Measurements from ENCODE around the gene GPA33.
A peak's percentile ranks its signal among the peaks of the same experiment; 100 is the strongest.
"Not testable (repeated sequence)": the region's sequence is repeated elsewhere in the genome, so short reads cannot be mapped to it uniquely, and the experiment has no call there.

Gene GPA33

GRCh38 chr1:167054946-167055630 is 35.1 kb downstream of the GPA33 start:
- no peak for DNase-seq

GRCh38 chr1:167054531-167054930 is 35.6 kb downstream of the GPA33 start:
- no peak for DNase-seq

- DNase-seq = no peak
Observed at GRCh38 chr1:167052389-167052788, 37.8 kb downstream of the GPA33 start.

DNA sequence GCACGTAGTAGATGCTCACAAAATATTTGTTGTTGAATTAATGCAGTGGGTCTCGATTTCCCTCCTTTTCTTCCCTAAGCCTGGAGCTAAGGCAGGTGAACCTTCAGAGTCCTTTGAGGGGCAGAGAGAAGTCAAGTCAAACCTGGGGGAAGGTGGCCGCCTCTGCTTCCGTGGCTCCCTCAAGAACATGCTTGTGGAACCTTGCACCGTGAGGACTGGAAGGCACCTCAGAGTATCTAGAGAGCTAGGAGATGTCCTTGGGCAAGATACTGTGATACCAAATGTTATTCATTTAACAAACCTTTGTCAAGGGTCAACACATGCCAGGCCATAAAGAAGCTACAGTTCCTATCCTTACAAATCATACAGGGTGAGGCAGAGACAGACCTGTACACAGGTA is 38.3 kb downstream of the GPA33 start:
- no peak for DNase-seq

- peak; percentile 64 for DNase-seq
Observed at GRCh38 chr1:167043752-167044488, 46.3 kb downstream of the GPA33 start.

GRCh38 chr1:167033646-167034045 is 56.5 kb downstream of the GPA33 start:
- no peak for DNase-seq

DNA sequence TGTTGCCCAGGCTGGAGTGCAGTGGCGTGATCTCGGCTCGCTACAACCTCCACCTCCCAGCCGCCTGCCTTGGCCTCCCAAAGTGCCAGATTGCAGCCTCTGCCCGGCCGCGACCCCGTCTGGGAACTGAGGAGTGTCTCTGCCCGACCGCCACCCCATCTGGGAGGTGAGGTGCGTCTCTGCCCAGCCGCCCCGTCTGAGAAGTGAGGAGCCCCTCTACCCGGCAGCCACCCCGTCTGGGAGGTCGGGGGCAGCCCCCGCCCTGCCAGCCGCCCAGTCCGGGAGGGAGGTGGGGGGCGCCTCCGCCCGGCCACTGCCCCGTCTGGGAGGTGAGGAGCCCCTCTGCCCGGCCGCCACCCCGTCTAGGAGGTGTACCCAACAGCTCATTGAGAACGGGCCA is 60.6 kb downstream of the GPA33 start:
- not testable (repeated sequence) for DNase-seq

DNA sequence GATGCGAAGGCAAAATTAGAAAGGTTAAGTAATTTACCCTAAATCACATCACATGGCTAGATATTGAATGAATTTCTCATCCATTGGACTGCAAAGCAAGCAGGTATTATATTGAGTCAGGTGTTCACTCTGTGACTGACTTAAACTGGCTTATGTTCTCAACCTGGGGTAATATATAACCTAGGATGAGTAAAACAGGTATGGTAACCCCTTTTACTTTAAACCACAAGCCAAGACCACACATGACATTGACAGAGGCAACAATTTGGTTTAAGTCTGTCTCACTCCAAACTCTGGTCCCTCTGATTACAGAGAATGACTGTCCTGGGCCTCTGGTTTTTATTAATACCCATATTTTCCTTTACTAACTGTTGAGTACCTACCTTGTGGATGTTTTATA is 67.8 kb downstream of the GPA33 start:
- DNase-seq = no peak

DNA sequence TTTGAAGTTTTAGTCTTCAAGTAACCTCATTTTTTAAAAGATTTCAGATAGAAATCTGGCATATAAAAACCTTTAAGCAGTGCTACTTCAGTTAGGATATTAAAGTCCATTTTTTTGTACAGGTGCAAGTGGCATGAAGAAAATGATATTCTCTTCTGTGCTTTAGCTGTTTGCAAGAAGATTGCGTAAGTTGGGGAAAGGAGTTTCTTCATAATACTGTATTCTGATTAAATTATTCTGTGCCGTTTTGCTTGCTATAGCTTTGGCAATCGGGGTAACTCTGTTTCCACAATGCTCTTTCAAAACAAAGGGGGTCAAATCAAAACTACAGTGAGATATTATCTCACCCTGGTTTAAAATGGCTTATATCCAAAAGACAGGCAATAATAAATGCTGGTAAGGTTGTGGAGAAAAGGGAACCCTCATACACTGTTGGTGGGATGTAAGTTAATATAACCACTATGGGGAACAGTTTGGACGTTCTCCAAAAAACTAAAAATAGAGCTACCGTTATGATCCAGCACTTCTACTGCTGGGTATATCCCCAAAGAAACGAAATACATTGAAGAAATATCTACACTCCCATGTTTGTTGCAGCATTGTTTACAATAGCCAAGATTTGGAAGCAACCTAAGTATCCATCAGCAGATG is 74.0 kb downstream of the GPA33 start:
- no peak for DNase-seq

DNA sequence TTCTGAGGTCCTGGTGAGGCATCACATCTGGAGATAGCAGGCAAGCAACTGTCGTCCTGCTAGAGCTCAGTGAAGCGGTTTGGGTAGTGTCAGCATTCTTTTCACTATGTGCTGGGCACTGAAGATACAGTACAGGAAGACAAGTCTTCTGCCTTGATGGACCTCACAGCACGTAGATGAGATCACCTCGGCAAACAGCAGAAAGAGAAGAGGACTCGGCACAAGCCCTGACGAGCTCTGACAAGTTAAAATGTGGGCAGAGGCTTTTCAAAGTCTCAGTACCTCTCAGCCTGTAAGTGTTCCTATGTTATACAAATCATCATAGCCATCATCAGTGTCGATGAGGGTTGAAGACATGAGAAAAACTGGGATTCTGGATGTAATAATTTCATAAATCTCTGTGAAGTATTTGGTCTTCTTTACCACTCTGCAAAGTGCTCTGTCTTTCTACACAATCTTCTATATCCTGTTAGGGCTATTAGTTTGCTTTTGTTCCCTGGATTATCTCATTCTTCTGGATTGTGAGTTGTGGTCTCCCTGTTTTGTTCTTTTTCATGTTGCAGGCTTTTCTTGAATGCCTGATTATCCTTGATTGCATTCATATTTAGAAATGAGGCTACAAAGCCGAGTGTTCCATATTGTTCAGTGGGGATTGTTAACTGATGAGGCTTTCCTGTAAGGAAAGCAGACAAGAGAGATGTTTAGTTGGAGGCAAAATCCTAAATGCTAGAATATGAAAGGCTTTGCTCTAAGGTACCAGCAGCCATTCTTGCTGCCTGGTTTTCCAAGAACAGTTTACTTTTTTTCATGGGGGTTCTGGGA is 76.9 kb downstream of the GPA33 start:
- DNase-seq = no peak

GRCh38 chr1:167012570-167012969 is 77.6 kb downstream of the GPA33 start:
- DNase-seq = no peak

DNA sequence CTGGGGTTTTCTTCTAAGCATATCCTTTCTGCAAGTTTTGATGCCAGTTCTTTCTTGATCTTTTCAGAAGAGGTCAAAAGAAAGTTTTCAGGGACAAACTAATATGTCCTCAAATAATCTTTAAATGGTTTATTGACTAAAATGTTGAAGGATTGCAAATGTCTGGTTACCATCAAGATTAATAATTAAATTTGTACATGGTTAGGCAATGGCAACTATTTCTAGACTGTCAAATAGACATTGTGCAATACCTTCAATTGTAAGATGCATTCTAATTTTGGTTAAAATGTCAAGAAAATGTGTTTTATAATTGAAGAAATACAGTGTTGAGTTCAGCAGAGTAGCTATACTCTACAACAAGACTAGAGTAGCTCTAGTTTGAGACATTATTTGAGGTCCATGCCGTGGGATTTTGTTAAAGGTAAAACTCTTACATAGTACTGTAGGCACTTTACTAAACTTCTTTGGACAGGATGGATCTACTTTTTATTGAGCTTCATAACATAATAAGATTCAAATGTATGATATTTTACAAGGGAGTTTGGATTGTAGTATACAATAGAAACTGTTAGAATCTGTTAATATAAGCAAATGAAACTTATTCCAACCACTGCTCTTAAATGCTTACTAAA is 78.5 kb downstream of the GPA33 start:
- no peak for DNase-seq

- no peak for DNase-seq
Observed at GRCh38 chr1:167003711-167004110, 86.5 kb downstream of the GPA33 start.

Data from T-helper 9 cell (primary cell).